ENCODE results near the gene ZBTB8B.

DNA sequence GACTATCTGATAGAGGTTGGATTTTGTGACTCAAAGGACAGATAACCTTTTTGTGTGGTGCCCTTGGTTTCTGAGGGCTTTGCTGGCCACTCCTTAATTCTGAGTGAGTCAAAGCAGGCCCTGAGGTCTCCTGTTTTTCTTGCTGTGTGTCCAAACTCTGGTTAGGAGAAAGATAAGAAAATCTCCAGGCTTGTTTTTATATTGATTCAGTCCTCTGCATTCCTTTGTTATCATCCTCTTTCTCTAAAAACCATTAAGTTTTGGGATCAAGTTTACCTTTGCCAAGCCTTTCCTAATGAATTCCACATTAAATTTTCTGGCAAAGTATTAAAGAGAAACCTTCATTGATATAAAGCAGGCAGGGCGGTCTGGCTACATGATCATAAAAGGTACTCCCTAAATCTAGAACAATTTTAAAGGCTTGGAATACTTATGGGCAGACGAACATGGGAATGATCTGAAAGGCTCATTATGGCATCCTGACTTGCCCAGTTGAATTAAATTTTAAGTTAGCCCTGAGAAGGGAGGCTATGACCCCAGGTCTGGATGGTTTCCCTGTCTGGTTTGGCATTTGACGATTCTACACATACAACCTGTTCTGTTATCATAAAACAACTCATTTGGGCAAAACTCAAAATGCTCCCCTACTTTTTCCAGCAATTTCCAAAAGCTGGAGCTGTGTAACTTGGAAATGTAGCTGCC, 20.8 kb downstream of the ZBTB8B start:
- TF ChIP-seq, protein P1, sequence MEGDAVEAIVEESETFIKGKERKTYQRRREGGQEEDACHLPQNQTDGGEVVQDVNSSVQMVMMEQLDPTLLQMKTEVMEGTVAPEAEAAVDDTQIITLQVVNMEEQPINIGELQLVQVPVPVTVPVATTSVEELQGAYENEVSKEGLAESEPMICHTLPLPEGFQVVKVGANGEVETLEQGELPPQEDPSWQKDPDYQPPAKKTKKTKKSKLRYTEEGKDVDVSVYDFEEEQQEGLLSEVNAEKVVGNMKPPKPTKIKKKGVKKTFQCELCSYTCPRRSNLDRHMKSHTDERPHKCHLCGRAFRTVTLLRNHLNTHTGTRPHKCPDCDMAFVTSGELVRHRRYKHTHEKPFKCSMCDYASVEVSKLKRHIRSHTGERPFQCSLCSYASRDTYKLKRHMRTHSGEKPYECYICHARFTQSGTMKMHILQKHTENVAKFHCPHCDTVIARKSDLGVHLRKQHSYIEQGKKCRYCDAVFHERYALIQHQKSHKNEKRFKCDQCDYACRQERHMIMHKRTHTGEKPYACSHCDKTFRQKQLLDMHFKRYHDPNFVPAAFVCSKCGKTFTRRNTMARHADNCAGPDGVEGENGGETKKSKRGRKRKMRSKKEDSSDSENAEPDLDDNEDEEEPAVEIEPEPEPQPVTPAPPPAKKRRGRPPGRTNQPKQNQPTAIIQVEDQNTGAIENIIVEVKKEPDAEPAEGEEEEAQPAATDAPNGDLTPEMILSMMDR (IDR thresholded peaks at IDR 0.05) = no peak
- TF ChIP-seq POLR2A (IDR thresholded peaks at IDR 0.05) = no peak

All from uterus (tissue), 2 donors.